ENCODE data around the gene FOXR1. TPM values are rescaled to one million over a fixed set of nuclear protein-coding genes. Genes with fewer than 3 reads are reported as not detected.

The FOXR1 gene
- total RNA-seq, 1 donor from 2014 or later, result not detected

DNA sequence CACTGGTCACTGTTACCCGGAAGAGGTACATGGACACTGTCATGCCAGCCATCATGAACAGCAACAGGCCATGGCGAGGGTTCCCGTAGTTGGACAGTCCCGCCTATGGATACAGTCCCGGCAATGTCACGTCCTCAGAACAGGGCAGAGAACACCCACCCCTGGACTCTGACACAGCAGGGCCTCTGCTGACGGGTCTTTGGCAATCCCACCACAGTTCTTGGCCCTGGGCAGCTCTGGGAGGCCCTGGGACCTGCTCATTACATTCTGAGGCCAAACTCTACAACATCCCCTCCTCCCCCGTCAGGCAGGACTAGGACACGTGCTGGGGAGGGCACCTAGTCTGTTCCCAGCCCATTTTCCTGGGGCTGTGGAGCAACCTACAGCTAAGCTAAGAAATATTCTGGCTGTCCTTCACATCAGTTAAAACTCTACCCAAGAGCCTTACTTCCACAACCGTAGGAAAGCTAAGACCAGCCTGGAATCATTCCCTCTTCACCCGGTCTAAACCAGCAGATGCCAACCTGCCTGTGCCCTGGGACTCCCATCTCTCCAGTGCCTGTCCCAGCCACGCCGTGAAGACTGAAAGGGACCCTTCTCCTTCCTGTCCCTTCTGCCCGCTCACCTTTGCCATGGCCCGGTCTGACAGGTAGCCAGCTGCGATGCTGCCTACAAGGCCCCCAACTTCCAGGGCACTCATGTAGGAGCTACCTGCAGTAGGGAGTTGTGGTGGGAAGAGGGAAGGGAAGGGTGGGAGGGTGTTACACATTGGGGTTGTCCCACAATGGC is 54.6 kb downstream of the FOXR1 start:
- Mint-ChIP-seq H3K4me1 (peaks cover 20% of the 10 kb centered on the region), H3K9me3 (no peaks in the 10 kb centered on the region), H3K4me3 (no peak overlapping the region), H3K27ac (no peak overlapping the region), H3K36me3 (peaks cover 26% of the 10 kb centered on the region), H3K27me3 (ENCODE audit: insufficient read depth, low read depth) (peaks cover 4% of the 10 kb centered on the region)
- Histone ChIP-seq H2AFZ (replicated peaks) (no peak overlapping the region), H3K27ac (no peak overlapping the region), H3K27me3 (no peaks in the 10 kb centered on the region), H3K4me2 (no peak overlapping the region), H3K4me1 (peaks cover 10% of the 10 kb centered on the region), H3K4me3 (no peak overlapping the region), H3K9me3 (ENCODE audit: low read depth) (no peaks in the 10 kb centered on the region), H3K79me2 (ENCODE audit: low read depth) (peaks cover 37% of the 10 kb centered on the region), H4K20me1 (ENCODE audit: low read depth) (peaks cover 26% of the 10 kb centered on the region), H3F3A (ENCODE audit: low read depth) (peaks cover 44% of the 10 kb centered on the region), H3K36me3 (peaks cover 4% of the 10 kb centered on the region), H3K9ac (no peak overlapping the region)
- no peak for DNase-seq (ENCODE audit: low spot score)
- TF ChIP-seq EZH2phosphoT487 (IDR thresholded peaks at IDR 0.05) (no peak), EZH2 (IDR thresholded peaks at IDR 0.05) (no peak), CTCF (IDR thresholded peaks at IDR 0.05) (no peak)

DNA sequence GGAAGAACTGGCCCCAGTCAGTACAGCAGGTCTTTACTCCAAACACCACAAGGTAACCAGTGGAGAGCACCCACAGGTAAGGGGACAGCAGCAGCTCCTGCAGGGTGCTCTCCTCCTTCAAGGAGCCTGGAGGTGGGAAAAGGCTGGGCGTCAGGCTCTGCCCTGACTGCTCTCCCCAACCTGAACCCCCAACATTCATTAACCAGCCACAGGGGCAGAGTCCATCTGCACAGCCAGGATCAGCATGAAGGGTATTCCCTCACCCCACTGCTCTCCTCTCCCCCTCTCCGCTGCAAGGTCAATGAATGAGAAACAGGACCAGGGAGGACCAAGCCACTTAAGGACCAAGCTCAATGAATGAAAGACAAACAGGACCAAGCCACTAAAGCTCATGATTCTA is 55.4 kb downstream of the FOXR1 start:
- H3K27me3 ChIP-seq, result no peaks in the 10 kb centered on the region
- peaks cover 22% of the 10 kb centered on the region for H4K20me1 ChIP-seq (ENCODE audit: low read depth)
- peaks cover 21% of the 10 kb centered on the region for H3K36me3 Mint-ChIP-seq
- no peak for TF ChIP-seq CTCF (IDR thresholded peaks at IDR 0.05)
- TF ChIP-seq EZH2phosphoT487 (IDR thresholded peaks at IDR 0.05), result no peak
- TF ChIP-seq EZH2 (IDR thresholded peaks at IDR 0.05), result no peak
- H2AFZ ChIP-seq (replicated peaks), result no peak overlapping the region
- H3K27ac ChIP-seq, result no peak overlapping the region
- no peaks in the 10 kb centered on the region for H3K36me3 ChIP-seq
- no peak overlapping the region for H3K4me2 ChIP-seq
- peaks cover 37% of the 10 kb centered on the region for H3F3A ChIP-seq (ENCODE audit: low read depth)
- H3K4me3 ChIP-seq, result no peak overlapping the region
- H3K9me3 Mint-ChIP-seq, result no peaks in the 10 kb centered on the region
- H3K79me2 ChIP-seq (ENCODE audit: low read depth), result peaks cover 29% of the 10 kb centered on the region
- H3K27ac Mint-ChIP-seq, result no peak overlapping the region
- H3K4me1 ChIP-seq, result peaks cover 10% of the 10 kb centered on the region
- no peak for DNase-seq (ENCODE audit: low spot score)
- H3K4me1 Mint-ChIP-seq, result peaks cover 20% of the 10 kb centered on the region
- H3K9me3 ChIP-seq (ENCODE audit: low read depth), result no peaks in the 10 kb centered on the region
- peaks cover 4% of the 10 kb centered on the region for H3K27me3 Mint-ChIP-seq (ENCODE audit: insufficient read depth, low read depth)
- no peak overlapping the region for H3K4me3 Mint-ChIP-seq
- no peak overlapping the region for H3K9ac ChIP-seq

DNA sequence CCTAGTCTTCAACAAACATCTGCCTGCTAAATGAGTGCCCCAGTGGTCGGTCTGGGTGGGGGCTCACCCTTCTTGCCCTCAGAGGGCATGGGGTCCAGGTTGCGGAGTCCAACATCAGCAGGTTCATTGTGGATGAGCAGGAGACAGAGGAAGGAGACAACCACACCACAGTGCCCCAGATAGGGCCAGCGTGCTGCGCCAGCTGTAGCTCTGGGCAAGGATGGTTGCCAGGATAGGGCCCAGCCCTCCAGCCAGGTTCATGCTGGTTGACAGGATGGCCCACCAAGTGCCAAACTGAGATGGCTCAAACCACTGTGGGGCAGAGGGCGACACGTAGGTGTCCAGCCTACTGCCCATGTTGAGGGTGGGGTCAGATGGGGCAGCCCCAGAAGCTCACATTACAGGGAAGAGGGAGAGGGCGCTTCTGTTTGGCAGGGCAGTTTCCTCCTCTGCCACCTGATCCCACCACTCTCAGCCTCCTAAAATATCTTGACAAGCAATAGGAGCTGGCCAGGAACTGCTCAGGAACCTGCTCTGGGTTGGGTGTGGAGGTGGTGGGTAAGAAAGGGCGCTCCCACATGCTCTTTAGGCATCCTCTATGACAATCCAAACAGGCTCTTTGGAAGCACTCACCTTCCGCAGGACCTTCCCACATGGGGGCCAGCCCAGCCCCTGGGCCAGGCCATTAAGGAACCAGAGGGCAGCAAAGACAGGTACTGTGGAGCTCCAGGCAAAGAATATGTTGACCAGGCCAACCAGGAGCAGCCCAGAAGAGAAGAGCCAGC is 56.2 kb downstream of the FOXR1 start:
- no peak for DNase-seq (ENCODE audit: low spot score)
- H2AFZ ChIP-seq (replicated peaks), result no peak overlapping the region
- H3K79me2 ChIP-seq (ENCODE audit: low read depth), result peaks cover 28% of the 10 kb centered on the region
- no peaks in the 10 kb centered on the region for H3K27me3 ChIP-seq
- TF ChIP-seq EZH2phosphoT487 (IDR thresholded peaks at IDR 0.05) (no peak), EZH2 (IDR thresholded peaks at IDR 0.05) (no peak), CTCF (IDR thresholded peaks at IDR 0.05) (no peak)
- no peak overlapping the region for H3K27ac ChIP-seq
- peaks cover 37% of the 10 kb centered on the region for H3F3A ChIP-seq (ENCODE audit: low read depth)
- Mint-ChIP-seq H3K36me3 (peaks cover 19% of the 10 kb centered on the region), H3K27me3 (ENCODE audit: insufficient read depth, low read depth) (peaks cover 4% of the 10 kb centered on the region), H3K4me3 (peak overlapping the region; percentile 60), H3K4me1 (peaks cover 20% of the 10 kb centered on the region), H3K9me3 (no peaks in the 10 kb centered on the region), H3K27ac (peak overlapping the region; percentile 69)
- peaks cover 10% of the 10 kb centered on the region for H3K4me1 ChIP-seq
- H3K9ac ChIP-seq, result no peak overlapping the region
- H3K4me3 ChIP-seq, result no peak overlapping the region
- H3K36me3 ChIP-seq, result no peaks in the 10 kb centered on the region
- H3K4me2 ChIP-seq, result no peak overlapping the region
- no peaks in the 10 kb centered on the region for H3K9me3 ChIP-seq (ENCODE audit: low read depth)
- H4K20me1 ChIP-seq (ENCODE audit: low read depth), result peaks cover 22% of the 10 kb centered on the region
